ENCODE data around the gene GOLGB1. TPM values are rescaled to one million over a fixed set of nuclear protein-coding genes. Genes with fewer than 3 reads are reported as not detected.

GOLGB1 gene
- total and polyA plus RNA-seq, 2 of the 4 experiments (the other 2 are of a cell fraction), result 13.3 to 30.3 TPM

DNA sequence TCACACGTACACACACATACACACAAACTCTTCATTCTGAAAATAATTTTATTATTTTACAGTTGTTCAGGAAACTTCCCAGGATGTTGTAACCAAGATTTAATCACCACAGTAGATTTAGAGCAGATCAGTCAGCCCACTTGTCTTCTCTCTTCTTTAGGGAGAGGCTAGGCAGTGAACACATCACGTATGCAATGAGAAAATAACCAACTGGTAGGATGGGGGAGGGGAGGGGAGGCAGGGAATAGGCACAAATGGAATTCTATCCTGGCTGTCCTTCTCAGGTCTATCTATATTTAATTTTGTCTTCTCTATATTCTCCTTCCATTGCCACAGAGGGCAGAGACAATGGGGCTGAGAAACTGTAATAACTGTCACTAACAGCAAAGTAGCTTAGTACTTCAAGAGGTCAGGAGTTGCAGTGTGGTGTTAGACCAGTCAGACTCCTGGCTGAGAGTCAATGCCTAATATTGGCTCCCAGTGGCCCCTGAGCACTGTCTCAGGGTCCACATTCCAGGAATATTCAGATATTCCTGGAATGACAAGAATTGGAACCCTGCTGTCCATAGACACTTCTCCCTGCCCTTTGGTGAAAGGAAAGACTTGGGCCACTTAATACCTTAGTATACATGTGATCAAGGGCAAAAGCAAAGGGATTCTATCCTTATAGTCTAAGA is 86.2 kb downstream of the GOLGB1 start:
- TF ChIP-seq, protein P1, sequence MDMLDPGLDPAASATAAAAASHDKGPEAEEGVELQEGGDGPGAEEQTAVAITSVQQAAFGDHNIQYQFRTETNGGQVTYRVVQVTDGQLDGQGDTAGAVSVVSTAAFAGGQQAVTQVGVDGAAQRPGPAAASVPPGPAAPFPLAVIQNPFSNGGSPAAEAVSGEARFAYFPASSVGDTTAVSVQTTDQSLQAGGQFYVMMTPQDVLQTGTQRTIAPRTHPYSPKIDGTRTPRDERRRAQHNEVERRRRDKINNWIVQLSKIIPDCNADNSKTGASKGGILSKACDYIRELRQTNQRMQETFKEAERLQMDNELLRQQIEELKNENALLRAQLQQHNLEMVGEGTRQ (IDR thresholded peaks at IDR 0.05; ENCODE audit: low read depth, low read length), result no peak
- TF ChIP-seq MAFK (IDR thresholded peaks at IDR 0.05; ENCODE audit: low read depth, low read length) (no peak), MXI1 (IDR thresholded peaks at IDR 0.05; ENCODE audit: borderline replicate concordance, low read depth, low read length) (no peak), CHD1 (IDR thresholded peaks at IDR 0.05; ENCODE audit: low read depth, low read length) (no peak), RAD21 (IDR thresholded peaks at IDR 0.05; ENCODE audit: low read length) (no peak), POLR2A (IDR thresholded peaks at IDR 0.05; ENCODE audit: low read depth, low read length) (no peak), FOS (IDR thresholded peaks at IDR 0.05; ENCODE audit: low read depth, low read length) (no peak)
- TF ChIP-seq, protein P2, sequence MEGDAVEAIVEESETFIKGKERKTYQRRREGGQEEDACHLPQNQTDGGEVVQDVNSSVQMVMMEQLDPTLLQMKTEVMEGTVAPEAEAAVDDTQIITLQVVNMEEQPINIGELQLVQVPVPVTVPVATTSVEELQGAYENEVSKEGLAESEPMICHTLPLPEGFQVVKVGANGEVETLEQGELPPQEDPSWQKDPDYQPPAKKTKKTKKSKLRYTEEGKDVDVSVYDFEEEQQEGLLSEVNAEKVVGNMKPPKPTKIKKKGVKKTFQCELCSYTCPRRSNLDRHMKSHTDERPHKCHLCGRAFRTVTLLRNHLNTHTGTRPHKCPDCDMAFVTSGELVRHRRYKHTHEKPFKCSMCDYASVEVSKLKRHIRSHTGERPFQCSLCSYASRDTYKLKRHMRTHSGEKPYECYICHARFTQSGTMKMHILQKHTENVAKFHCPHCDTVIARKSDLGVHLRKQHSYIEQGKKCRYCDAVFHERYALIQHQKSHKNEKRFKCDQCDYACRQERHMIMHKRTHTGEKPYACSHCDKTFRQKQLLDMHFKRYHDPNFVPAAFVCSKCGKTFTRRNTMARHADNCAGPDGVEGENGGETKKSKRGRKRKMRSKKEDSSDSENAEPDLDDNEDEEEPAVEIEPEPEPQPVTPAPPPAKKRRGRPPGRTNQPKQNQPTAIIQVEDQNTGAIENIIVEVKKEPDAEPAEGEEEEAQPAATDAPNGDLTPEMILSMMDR (conservative IDR thresholded peaks at IDR 0.05; ENCODE audit: low read depth, low read length), result no peak
- TF ChIP-seq, protein P3, sequence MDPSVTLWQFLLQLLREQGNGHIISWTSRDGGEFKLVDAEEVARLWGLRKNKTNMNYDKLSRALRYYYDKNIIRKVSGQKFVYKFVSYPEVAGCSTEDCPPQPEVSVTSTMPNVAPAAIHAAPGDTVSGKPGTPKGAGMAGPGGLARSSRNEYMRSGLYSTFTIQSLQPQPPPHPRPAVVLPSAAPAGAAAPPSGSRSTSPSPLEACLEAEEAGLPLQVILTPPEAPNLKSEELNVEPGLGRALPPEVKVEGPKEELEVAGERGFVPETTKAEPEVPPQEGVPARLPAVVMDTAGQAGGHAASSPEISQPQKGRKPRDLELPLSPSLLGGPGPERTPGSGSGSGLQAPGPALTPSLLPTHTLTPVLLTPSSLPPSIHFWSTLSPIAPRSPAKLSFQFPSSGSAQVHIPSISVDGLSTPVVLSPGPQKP (IDR thresholded peaks at IDR 0.05; ENCODE audit: borderline replicate concordance, low read depth, low read length), result no peak
- no peak overlapping the region for H3K18ac ChIP-seq (ENCODE audit: low read depth, low read length)
- intact Hi-C loops (cut with micrococcal nuclease), result no loop called here
- H4K5ac ChIP-seq (ENCODE audit: low read depth, low read length), result no peak overlapping the region
- H3K79me1 ChIP-seq (ENCODE audit: low read depth in 1 of 2, low read length in 2 of 2), result no peaks in the 10 kb centered on the region
- no peaks in the 10 kb centered on the region for H4K20me1 ChIP-seq (ENCODE audit: insufficient read depth, low read length)
- H2AFZ ChIP-seq (replicated peaks; ENCODE audit: low read length, poor library complexity), result no peak overlapping the region
- POLR2A ChIA-PET (ENCODE audit: unreplicated experiment), result no interaction called here
- no peak overlapping the region for H3K14ac ChIP-seq (replicated peaks; ENCODE audit: low read depth, low read length)
- H3K56ac ChIP-seq (ENCODE audit: extremely low read depth, insufficient read depth, low read length), result no peak overlapping the region
- dilution Hi-C loops (cut with HindIII; ENCODE audit: low sequenced_read_pairs, unreplicated experiment), result no loop called here
- WGBS, 2 experiments (ENCODE audit: extremely low coverage in 2 of 2, insufficient read length in 1 of 2), result 100% methylated on average over 1 of the region's 2 CpGs; no CpG with 5 or more reads in 1 of the 2 experiments
- no peak for DNase-seq
- peaks cover 37% of the 10 kb centered on the region for H3K36me3 ChIP-seq (ENCODE audit: control insufficient read depth, insufficient read depth, low read length)
- H3K23ac ChIP-seq (ENCODE audit: low read depth, low read length), result no peak overlapping the region
- H4K91ac ChIP-seq (ENCODE audit: insufficient read depth, low read depth, low read length), result no peak overlapping the region
- no peak overlapping the region for H4K8ac ChIP-seq (ENCODE audit: low read depth in 2 of 2, low read length in 2 of 2)
- H2AK5ac ChIP-seq (ENCODE audit: low read depth, low read length), result no peak overlapping the region
- CTCF ChIA-PET, result no interaction called here
- no peak overlapping the region for H3K4me2 ChIP-seq (ENCODE audit: low read depth, low read length)
- no peak for ATAC-seq (ENCODE audit: low read depth)
- peaks cover 6% of the 10 kb centered on the region; the same call in 1 of the 2 replicates for H3K9me1 ChIP-seq (ENCODE audit: insufficient read depth, low read length)
- H3K27me3 ChIP-seq (ENCODE audit: control insufficient read depth, insufficient read depth, low read length), result no peaks in the 10 kb centered on the region
- H3K9ac ChIP-seq (ENCODE audit: low read depth, low read length), result no peak overlapping the region
- in situ Hi-C loops (cut with MboI; ENCODE audit: low sequenced_read_pairs), result no loop called here
- H2BK5ac ChIP-seq (ENCODE audit: low read depth, low read length, poor library complexity, severe bottlenecking), result no peak overlapping the region
- H2BK15ac ChIP-seq (ENCODE audit: low read depth, low read length), result no peak overlapping the region
- H2AK9ac ChIP-seq (replicated peaks; ENCODE audit: low read depth, low read length, poor library complexity), result no peak overlapping the region
- H2BK20ac ChIP-seq (ENCODE audit: low read depth, low read length), result no peak overlapping the region
- no peak overlapping the region for H3K27ac ChIP-seq (ENCODE audit: insufficient read depth, low read length)
- H3K9me3 ChIP-seq (ENCODE audit: control insufficient read depth, insufficient read depth, low read length), result no peaks in the 10 kb centered on the region
- H3K4ac ChIP-seq (ENCODE audit: low read depth, low read length), result no peak overlapping the region
- no peaks in the 10 kb centered on the region for H3K4me1 ChIP-seq (ENCODE audit: control insufficient read depth, insufficient read depth, low read length)
- no TSS peak for BruUV-seq (replicated peaks)
- H2BK120ac ChIP-seq (ENCODE audit: low read depth, low read length), result no peak overlapping the region
- no peak overlapping the region for H3K4me3 ChIP-seq (ENCODE audit: insufficient read depth, low read depth, low read length)
